IPS-18c (cell line): ENCODE results near the gene CHRNB2.

ENCODE experiments used
- H3K4me3 ChIP-seq: 2 replicates; pipeline ENCODE4 v1.7.0; 2013; ENCODE audit warnings: low read depth, mild to moderate bottlenecking, low read length, moderate library complexity; ENCODE audit not compliant: insufficient read depth
- H3K9me3 ChIP-seq: one replicate; pipeline ENCODE4 v1.6.1; 2013; ENCODE audit warnings: mild to moderate bottlenecking, low read length, moderate library complexity; ENCODE audit not compliant: control insufficient read depth, insufficient read depth

The CHRNB2 gene

DNA sequence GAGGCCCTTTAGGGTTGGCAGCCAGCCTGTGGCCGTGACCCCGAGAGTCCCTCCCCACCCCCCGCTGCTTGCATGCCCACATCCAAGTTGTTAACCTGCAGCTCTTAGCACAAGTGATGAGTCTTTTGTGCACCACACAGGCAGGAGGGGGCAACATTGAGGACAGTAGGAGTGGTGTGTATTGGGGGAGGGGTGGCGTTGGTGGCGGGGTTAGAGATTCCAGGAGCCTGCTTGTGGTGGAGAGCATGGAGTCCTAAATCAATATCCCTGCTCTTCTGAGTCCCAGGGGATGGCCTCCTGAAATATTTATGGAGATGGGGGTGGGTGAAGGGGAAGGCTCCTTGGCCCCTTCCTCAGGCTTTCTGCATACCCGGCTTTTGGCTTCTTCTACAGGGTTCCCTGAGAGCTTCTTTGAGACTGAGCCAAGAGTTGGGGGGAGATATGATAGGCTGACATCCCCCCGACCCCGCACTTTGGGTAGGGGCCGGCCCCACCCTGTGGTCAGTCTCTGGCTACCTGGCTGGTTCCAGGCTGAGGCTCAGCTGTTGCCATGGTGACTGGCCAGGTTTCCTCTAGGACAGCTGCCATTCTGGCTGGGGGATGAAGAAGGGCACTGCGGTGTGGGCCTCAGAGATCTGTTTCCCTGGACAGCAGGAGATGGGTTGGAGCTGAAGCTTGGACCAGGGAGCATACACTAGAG, 5.0 kb downstream of the CHRNB2 start:
- Histone ChIP-seq H3K9me3 (peaks cover 2% of the 10 kb centered on the region), H3K4me3 (no peak overlapping the region)

DNA sequence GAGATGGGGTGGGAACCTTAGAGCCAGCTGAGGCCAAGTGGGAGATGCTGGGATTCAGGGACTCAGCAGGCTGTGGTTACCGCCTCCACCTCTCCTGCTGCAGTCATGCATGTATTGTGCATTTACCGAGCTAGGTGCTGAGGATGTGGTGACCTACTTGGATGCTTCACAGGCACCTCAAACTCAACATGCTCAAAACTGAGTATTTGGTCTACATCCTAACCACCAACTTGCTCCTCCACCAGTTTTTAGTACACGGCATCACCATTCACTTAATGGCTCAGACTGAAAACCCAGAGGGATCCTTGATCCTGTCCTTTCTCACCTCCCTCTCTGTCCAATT, 5.6 kb downstream of the CHRNB2 start:
- Histone ChIP-seq H3K4me3 (no peak overlapping the region), H3K9me3 (peaks cover 2% of the 10 kb centered on the region)

DNA sequence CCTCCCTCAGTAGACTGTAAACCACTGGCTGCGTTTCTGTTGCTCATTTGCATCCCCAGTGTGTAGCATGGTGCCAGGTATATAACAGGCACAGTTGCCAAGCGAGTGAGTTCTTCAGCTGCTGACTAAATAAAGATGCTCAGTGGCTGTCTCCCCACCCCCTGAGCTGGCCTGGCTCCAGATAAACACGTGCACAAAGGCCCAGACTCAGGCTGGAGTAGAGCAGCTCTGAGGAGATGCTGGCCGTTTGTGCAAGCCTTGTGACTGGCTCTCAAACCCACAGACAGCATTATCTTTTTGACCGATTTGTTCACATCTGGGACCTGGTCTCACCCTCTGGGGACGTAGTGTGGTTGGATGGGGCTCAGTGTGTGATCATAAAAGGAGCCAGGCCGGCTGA, 7.1 kb downstream of the CHRNB2 start:
- Histone ChIP-seq H3K4me3 (no peak overlapping the region), H3K9me3 (peaks cover 2% of the 10 kb centered on the region)

DNA sequence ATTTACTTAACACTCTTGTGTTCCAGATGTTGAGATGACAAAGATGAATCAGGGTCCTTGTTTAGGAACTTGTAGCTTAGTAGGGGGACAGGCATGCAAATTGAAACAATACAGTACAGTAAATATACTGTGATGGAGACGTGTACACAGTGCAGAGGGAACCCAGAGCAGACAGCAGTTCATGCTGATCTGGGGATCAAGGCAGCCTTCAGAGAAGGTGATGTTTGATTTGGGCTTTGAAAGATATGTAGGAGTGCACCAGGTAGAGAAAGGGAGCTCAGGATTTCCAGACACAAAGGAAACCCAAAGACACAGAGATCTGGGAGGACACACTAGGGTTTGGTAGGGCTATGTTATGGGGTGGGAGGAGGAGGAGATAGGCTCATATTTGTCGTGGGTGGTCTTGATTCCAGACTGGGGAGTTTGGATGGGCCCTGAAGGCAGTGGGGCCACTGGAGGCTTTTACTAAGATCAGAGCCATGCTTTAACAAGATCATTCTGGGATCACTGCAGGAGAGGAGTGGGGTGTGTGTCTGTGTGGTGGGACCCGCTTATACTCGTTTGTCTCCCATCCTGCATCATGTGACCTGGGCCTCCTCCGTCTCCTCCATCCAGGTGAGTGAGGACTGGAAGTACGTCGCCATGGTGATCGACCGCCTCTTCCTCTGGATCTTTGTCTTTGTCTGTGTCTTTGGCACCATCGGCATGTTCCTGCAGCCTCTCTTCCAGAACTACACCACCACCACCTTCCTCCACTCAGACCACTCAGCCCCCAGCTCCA, 7.8 kb downstream of the CHRNB2 start:
- no peak overlapping the region for H3K4me3 ChIP-seq
- peaks cover 2% of the 10 kb centered on the region for H3K9me3 ChIP-seq

DNA sequence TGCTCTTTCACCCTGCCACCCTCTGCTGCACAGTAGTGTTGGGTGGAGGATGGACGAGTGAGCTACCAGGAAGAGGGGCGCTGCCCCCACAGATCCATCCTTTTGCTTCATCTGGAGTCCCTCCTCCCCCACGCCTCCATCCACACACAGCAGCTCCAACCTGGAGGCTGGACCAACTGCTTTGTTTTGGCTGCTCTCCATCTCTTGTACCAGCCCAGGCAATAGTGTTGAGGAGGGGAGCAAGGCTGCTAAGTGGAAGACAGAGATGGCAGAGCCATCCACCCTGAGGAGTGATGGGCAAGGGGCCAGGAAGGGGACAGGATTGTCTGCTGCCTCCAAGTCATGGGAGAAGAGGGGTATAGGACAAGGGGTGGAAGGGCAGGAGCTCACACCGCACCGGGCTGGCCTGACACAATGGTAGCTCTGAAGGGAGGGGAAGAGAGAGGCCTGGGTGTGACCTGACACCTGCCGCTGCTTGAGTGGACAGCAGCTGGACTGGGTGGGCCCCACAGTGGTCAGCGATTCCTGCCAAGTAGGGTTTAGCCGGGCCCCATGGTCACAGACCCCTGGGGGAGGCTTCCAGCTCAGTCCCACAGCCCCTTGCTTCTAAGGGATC, 8.5 kb downstream of the CHRNB2 start:
- H3K4me3 ChIP-seq, result no peak overlapping the region
- H3K9me3 ChIP-seq, result peaks cover 1% of the 10 kb centered on the region

DNA sequence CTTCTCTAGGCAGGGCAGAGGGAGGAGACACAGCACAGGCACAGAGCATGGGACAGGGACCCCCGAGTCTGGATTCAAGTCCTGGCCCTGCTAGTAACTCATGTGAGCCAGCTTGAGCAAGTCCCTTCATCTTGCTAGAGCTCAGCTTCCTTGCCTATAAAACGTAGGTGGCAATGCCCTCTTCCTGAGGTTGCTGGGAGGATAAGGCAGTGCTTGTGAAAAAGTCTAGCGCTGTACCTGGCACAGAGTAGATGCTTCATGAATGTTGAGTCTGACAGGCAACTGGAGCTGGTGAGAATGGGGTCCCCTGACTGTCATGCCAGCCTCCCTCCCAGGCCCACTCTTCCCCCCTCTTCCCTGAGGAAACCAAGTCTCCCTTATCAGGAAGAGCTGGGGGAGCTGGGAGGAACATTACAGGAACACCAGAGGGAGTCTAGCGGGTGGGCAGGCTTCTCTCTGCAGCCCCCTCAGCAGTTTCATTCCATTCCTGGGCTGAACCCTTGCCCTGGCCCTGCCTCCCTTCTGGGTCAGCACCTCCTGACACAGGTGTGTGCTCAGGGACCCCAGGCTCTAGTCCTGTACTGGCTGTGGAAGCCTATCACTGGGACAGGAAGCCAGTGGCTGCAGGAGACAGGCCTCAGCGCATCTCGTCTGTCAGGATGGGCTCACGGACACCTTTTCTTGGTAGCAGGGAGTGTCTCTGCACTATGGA, 9.9 kb downstream of the CHRNB2 start:
- Histone ChIP-seq H3K9me3 (no peaks in the 10 kb centered on the region), H3K4me3 (no peak overlapping the region; the same call in 1 of the 2 replicates)

DNA sequence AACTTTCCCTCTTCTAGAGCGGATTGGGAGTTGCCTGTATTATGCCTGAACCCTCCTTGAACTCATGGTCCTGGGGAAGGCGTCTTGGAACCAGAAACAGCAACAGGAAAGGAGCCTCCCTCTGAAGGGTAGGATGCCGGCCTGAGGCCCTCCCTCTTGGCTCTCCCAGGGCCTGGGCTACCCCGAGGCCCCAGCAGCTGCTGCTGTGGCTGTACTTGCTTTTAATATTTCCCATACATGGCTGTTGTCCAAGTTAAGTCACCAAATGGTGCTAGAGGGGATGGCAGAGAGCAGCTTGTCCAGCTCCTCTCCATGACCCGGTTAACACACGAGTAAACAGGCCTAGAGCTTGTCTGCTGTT, 10.5 kb downstream of the CHRNB2 start:
- no peak overlapping the region for H3K4me3 ChIP-seq
- H3K9me3 ChIP-seq, result no peaks in the 10 kb centered on the region

DNA sequence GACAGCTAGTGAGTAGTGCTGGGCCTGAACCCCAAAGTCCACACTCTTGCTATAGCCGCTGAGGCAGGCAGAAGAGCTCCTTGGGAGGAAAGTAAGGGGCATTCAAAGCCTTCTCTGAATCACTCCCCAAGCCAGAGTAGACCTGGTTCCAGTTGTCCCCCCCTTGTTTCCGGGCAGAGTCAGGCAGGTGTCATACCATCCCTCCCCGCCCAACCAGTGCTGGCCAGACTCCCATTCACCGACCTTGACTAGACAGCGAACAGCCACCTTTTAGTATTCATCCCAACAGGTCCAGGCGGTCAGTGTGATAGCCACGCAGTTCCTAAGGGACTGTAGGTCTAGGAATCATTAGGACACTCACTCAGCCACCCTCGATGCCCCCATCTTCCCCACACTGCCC, 11.8 kb downstream of the CHRNB2 start:
- Histone ChIP-seq H3K4me3 (no peak overlapping the region), H3K9me3 (no peaks in the 10 kb centered on the region)

DNA sequence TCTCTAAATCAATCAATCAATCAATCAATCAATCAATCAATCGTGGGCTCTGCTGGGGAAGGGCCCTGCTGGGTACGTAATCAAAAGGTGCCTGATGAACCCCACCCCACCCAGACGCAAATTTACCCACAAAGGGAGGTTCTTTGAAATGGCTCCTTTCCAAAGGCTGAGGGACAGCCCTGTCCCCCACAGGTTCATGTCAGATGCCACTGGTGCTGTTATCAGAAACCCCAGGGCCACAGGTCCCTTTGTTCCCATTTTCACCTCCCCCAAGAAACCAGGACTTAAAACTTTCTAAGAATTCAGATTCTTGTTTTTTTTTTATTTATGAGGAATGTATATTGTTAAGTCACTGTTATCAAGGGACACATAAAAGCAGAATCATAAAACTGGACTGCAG, 14.2 kb downstream of the CHRNB2 start:
- H3K4me3 ChIP-seq, result no peak overlapping the region
- no peaks in the 10 kb centered on the region for H3K9me3 ChIP-seq

DNA sequence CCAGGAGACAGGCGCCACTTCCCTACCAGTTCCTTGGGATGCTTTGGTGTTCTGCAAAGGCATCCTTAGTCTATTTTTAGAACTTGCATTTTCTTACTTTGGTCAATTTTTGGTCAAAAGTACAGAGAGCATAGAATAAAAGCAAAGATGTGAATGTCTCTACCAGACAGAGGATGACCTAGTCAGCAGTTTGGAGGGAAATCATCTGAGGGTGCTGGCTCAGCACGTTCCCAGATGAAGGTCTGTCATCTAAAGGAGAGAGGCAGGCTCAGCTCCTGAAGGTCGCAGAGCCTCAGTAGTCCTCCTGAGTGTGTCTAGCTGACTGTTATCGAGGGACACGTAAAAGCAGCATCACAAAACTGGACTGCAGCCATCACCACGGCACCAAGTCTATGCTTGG, 15.3 kb downstream of the CHRNB2 start:
- Histone ChIP-seq H3K9me3 (no peaks in the 10 kb centered on the region), H3K4me3 (no peak overlapping the region)

DNA sequence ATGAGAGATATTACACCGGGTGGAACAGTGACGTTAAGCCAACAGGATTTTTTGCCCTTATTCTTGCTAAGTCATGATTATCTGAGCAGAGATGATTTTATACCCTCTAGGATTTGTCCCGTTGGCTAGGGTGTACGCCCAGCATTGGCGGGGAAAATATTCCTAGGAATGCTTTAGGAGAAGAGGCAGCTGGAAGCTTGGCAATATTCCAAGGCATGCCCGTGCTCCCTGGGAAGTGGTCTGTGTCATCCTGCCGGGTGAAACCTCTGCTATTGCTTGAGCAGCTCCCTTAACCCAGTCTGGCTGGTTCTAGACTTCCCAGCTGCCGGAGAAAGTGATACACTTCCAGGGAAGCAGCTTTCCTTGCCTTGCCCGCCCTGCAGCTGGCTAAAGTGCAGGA, 16.2 kb downstream of the CHRNB2 start:
- Histone ChIP-seq H3K4me3 (no peak overlapping the region), H3K9me3 (no peaks in the 10 kb centered on the region)

DNA sequence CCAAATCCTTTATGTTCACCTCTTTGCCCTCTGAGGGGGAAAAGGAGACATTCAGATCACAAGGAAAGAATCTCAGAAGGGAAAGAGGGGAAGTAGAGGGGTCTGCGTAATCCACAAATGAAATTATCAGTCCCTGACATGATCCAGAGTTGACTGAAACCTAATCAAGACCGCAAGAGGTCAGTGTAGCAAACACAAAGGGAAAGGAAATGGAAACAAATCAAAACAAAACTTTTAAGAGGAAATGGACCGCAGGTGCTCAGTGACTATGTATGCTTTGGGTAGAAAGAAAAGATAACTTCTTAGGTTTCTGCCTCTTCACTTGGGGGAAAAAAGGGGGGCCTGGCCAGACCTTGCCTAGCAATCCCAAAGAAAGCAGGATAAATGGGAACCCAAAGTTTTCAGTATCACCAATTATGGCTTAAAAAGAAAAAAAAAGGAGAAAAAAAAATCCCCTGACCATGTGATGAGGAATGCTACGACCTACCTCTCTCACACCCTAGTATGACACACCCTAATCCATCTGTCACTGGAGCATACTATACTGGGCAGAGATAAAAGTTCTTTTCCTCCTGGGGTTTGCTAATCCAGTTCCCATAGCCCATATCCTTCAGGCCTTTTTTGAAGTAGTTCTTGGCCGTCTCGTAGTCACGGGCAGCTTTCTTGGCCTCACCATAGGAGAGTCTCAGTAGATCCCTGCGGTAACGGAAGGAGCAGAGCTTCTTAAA, 16.9 kb downstream of the CHRNB2 start:
- Histone ChIP-seq H3K4me3 (no peak overlapping the region), H3K9me3 (no peaks in the 10 kb centered on the region)

DNA sequence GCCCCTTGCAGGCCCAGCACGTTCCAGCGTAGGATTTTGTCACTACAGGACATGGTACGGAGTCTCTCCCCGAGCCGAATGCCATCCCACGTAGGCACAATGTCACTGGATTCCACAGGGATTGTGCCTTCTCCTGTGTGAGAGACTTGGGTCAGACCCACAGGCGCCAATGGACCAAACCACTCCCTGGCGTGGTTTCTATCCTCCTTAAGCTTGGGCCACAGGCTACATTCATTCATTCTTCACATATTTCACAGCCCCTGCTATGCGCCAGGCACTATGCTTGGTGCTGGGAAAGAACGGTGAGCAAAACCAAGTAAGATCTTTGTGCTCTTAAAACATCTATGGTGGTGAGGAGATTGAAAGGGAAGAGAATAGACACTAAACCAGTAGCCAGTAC, 18.7 kb downstream of the CHRNB2 start:
- Histone ChIP-seq H3K9me3 (no peaks in the 10 kb centered on the region), H3K4me3 (no peak overlapping the region)

DNA sequence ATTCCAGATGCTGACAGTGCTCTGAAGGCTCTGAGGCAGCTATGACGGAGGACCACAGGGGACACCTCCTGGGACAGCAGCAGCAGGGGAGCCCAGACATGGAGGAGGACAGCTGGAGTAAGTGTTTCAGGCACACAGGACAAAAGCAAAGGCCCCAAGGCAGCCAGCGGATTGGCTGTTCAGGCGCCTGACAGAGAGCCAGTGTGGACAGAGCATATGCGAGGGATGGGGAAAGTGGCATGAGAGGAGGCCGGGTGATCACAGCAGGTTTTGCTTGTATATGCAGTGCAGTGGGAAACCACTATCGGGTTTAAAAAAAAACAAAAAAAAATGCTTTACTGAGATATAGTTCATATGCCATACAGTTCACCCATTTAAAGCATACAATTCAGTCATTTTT, 19.1 kb downstream of the CHRNB2 start:
- H3K9me3 ChIP-seq, result no peaks in the 10 kb centered on the region
- no peak overlapping the region for H3K4me3 ChIP-seq

DNA sequence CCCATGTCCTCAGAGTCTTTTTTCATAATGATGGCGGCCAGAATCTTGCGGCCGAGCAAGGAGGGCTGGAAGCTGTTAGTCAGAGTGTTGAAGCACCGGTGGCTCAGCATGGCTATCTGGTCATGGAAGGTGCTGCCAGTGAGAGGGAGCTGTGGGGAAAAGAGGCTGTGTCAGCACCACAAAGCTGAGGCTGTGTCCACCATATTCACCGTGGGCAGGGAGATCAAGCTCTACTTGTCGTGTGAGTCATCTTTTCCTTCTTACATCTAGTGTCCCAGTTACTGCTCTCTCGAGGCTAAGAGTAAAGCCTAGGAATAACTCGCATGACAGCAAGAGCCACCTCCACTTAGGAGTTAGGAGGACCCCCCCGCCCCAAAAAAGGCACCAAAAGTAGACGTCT, 22.2 kb downstream of the CHRNB2 start:
- H3K4me3 ChIP-seq, result no peak overlapping the region
- no peaks in the 10 kb centered on the region for H3K9me3 ChIP-seq

DNA sequence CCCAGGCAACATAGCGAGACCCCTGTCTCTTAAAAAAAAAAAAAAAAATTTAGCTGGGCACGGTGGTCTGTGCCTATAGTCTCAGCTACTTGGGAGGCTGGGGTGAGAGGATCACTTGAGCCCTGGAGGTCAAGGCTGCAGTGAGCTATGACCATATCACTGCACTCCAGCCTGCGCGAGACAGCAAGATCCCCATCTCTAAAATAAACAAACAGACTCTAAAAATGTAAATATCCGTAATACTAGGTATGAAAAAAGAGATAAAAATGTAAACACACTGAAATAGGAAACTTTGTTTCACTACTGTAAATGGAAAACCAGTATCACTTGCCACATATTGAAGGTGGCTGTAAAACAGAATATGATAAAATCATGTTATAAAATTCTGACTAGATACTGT, 23.2 kb downstream of the CHRNB2 start:
- no peak overlapping the region for H3K4me3 ChIP-seq
- H3K9me3 ChIP-seq, result no peaks in the 10 kb centered on the region

DNA sequence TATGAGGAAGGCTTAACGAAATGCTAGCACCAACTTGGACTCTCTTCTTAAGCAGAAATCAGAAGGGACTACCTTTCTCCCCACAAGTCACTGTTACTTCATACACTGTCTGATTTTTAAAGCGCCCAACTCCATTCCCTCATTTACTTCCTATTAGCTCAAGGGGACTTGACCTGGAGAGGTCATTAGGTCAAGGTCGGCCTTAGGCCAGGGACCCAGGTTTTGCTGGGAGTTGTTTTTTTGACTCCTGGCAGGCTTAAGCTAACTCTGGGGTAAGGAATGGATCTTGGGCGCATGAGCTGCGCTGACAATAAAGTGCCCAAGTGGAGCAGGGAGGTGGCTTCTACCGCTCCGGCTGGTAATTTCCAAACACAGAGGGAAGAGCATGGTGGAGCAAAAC, 23.6 kb downstream of the CHRNB2 start:
- no peak overlapping the region for H3K4me3 ChIP-seq
- H3K9me3 ChIP-seq, result no peaks in the 10 kb centered on the region
